Body of pancreas (tissue), 4 donors: ENCODE measurements around the gene KRT71.

ENCODE experiments used
- CTCF ChIP-seq, 7 experiments: fragments of 450-650 bp in 4 of 7; fragments of 200-600 bp in 3 of 7; sonication (generic) in 3 of 7; IDR thresholded peaks; one replicate each; pipeline ENCODE4 v1.5.1; 2016 to 2019; ENCODE audit warnings: antibody characterized with exemption in 7 of 7
- POLR2A ChIP-seq, 3 donors: fragments of 450-650 bp; IDR thresholded peaks; one replicate each; pipeline ENCODE4 v1.6.1; 2016; ENCODE audit warnings: antibody characterized with exemption in 3 of 3, mild to moderate bottlenecking in 2 of 3

- TF ChIP-seq CTCF (IDR thresholded peaks at IDR 0.05), result no peak
- no peak for TF ChIP-seq POLR2A (IDR thresholded peaks at IDR 0.05)
These were observed 29.1 kb downstream of the KRT71 start for GRCh38 chr12:52523824-52524223.
